ENCODE data around the gene ZNF644. TPM values are rescaled to one million over a fixed set of nuclear protein-coding genes. Genes with fewer than 3 reads are reported as not detected.

ZNF644 gene
- total RNA-seq, 1 experiment from 2014 or later: 39.6 TPM

DNA sequence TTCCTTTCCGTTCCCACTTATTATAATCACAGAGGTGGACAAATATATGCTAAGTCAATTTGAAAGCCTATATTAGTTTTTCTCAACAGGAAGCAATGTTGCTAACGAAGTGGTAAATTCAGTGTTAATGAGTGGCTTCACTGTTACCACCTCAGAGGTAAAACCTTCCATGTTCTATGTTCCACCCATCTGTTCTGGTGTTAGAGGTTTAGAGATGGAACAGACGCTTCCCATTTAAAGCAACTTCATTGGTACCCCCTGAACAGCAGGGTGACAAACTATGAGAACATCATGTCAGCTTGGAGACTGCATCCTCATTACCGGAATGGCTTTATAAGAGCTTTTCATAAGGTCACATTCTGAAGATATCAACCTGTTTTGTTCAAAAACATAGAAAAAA lies 77.9 kb downstream of the ZNF644 start:
- BruUV-seq (replicated peaks): no TSS peak

DNA sequence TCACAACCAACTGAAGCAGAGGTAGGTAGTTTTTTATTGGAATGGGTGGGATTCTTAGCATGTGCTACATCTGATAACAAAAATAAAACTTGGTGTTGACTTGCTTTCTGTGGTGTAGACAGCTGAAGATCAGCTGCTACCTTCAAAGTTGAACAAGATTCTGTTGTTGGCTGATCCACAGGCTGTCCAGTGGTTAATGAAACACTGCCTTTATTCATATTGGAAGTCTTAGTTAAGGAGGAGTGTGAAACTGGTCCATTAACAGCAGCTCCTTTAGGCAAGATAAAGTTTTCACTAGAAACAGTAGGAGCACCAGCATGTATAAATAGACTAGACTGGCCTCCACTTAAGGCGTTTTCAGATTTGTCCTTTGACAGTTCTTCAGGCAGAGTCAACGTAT lies 81.1 kb downstream of the ZNF644 start:
- POLR2A ChIA-PET (ENCODE audit: unreplicated experiment): no interaction called here
- Histone ChIP-seq H3F3A (ENCODE audit: low read length, unreplicated experiment) (no peaks in the 10 kb centered on the region), H3K4me3 (ENCODE audit: low read length) (no peak overlapping the region), H3K79me2 (ENCODE audit: low read length) (peaks cover 43% of the 10 kb centered on the region), H3K27me3 (ENCODE audit: low read length) (no peaks in the 10 kb centered on the region), H3K4me2 (ENCODE audit: low read length) (no peak overlapping the region), H3K9me3 (ENCODE audit: low read length) (no peaks in the 10 kb centered on the region), H2AFZ (ENCODE audit: low read length) (no peak overlapping the region), H3K4me1 (ENCODE audit: insufficient read depth, low read length) (no peaks in the 10 kb centered on the region), H3K27ac (ENCODE audit: low read length) (no peak overlapping the region), H3K9ac (ENCODE audit: low read length) (no peak overlapping the region), H4K20me1 (ENCODE audit: low read length) (peaks cover 22% of the 10 kb centered on the region), H3K36me3 (ENCODE audit: low read depth, low read length) (peaks cover 40% of the 10 kb centered on the region), H3K9me2 (replicated peaks; ENCODE audit: low read length) (no peaks in the 10 kb centered on the region)
- no TSS peak for BruUV-seq (replicated peaks)
- DNase-seq (no peak), ATAC-seq (no peak)
- TF ChIP-seq, protein P1, sequence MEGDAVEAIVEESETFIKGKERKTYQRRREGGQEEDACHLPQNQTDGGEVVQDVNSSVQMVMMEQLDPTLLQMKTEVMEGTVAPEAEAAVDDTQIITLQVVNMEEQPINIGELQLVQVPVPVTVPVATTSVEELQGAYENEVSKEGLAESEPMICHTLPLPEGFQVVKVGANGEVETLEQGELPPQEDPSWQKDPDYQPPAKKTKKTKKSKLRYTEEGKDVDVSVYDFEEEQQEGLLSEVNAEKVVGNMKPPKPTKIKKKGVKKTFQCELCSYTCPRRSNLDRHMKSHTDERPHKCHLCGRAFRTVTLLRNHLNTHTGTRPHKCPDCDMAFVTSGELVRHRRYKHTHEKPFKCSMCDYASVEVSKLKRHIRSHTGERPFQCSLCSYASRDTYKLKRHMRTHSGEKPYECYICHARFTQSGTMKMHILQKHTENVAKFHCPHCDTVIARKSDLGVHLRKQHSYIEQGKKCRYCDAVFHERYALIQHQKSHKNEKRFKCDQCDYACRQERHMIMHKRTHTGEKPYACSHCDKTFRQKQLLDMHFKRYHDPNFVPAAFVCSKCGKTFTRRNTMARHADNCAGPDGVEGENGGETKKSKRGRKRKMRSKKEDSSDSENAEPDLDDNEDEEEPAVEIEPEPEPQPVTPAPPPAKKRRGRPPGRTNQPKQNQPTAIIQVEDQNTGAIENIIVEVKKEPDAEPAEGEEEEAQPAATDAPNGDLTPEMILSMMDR (conservative IDR thresholded peaks at IDR 0.05; ENCODE audit: low read depth, low read length): no peak
- no peak for TF ChIP-seq EZH2 (IDR thresholded peaks at IDR 0.05; ENCODE audit: low read length, unreplicated experiment)
- intact Hi-C loops (cut with micrococcal nuclease): no loop called here
- CTCF ChIA-PET: no interaction called here

More for the DNA sequence above, 77.9 kb downstream of the ZNF644 start:
- H3K9me3 ChIP-seq (ENCODE audit: low read length): no peaks in the 10 kb centered on the region
- DNase-seq: no peak
- ChIA-PET POLR2A (ENCODE audit: unreplicated experiment) (no interaction called here), CTCF (no interaction called here)
- TF ChIP-seq EZH2phosphoT487 (IDR thresholded peaks at IDR 0.05; ENCODE audit: borderline replicate concordance, low read length) (no peak), EZH2 (IDR thresholded peaks at IDR 0.05; ENCODE audit: low read length, unreplicated experiment) (no peak)
- TF ChIP-seq, protein P1 (conservative IDR thresholded peaks at IDR 0.05; ENCODE audit: low read depth, low read length): no peak
- peaks cover 33% of the 10 kb centered on the region for H4K20me1 ChIP-seq (ENCODE audit: low read length)
- H3K36me3 ChIP-seq (ENCODE audit: low read depth, low read length): peaks cover 21% of the 10 kb centered on the region
- H3K79me2 ChIP-seq (ENCODE audit: low read length): peaks cover 50% of the 10 kb centered on the region
- no peak overlapping the region for H3K4me2 ChIP-seq (ENCODE audit: low read length)
- H3K9ac ChIP-seq (ENCODE audit: low read length): no peak overlapping the region
- no peak overlapping the region for H3K4me3 ChIP-seq (ENCODE audit: low read length)
- intact Hi-C loops (cut with micrococcal nuclease): no loop called here
- no peak for ATAC-seq
- no peaks in the 10 kb centered on the region for H3K4me1 ChIP-seq (ENCODE audit: insufficient read depth, low read length)
- no peaks in the 10 kb centered on the region for H3K27me3 ChIP-seq (ENCODE audit: low read length)
- no peak overlapping the region for H3K27ac ChIP-seq (ENCODE audit: low read length)
- no peaks in the 10 kb centered on the region for H3F3A ChIP-seq (ENCODE audit: low read length, unreplicated experiment)
- no peaks in the 10 kb centered on the region for H3K9me2 ChIP-seq (replicated peaks; ENCODE audit: low read length)
- H2AFZ ChIP-seq (ENCODE audit: low read length): no peak overlapping the region

- no peak overlapping the region for H3K9ac ChIP-seq (ENCODE audit: low read length)
- POLR2A ChIA-PET (ENCODE audit: unreplicated experiment): no interaction called here
- CTCF ChIA-PET: no interaction called here
Measured at GRCh38 chr1:90936731-90937130, 85.1 kb downstream of the ZNF644 start.

More at GRCh38 chr1:90936731-90937130, 85.1 kb downstream of the ZNF644 start:
- no peak for TF ChIP-seq EZH2 (IDR thresholded peaks at IDR 0.05; ENCODE audit: low read length, unreplicated experiment)
- TF ChIP-seq, protein P1 (conservative IDR thresholded peaks at IDR 0.05; ENCODE audit: low read depth, low read length): no peak
- TF ChIP-seq EZH2phosphoT487 (IDR thresholded peaks at IDR 0.05; ENCODE audit: borderline replicate concordance, low read length): no peak
- H3K79me2 ChIP-seq (ENCODE audit: low read length): peaks cover 56% of the 10 kb centered on the region
- H3K4me3 ChIP-seq (ENCODE audit: low read length): no peak overlapping the region
- H3K4me1 ChIP-seq (ENCODE audit: insufficient read depth, low read length): no peaks in the 10 kb centered on the region
- H3K27ac ChIP-seq (ENCODE audit: low read length): no peak overlapping the region
- no TSS peak for BruUV-seq (replicated peaks)
- no peak overlapping the region for H3K4me2 ChIP-seq (ENCODE audit: low read length)
- H3K9me3 ChIP-seq (ENCODE audit: low read length): no peaks in the 10 kb centered on the region
- H4K20me1 ChIP-seq (ENCODE audit: low read length): peaks cover 8% of the 10 kb centered on the region; the same call in 1 of the 2 replicates
- intact Hi-C loops (cut with micrococcal nuclease): no loop called here
- H2AFZ ChIP-seq (ENCODE audit: low read length): no peak overlapping the region
- DNase-seq: no peak
- ATAC-seq: no peak
- no peaks in the 10 kb centered on the region for H3K9me2 ChIP-seq (replicated peaks; ENCODE audit: low read length)
- no peaks in the 10 kb centered on the region for H3K27me3 ChIP-seq (ENCODE audit: low read length)
- peaks cover 50% of the 10 kb centered on the region for H3K36me3 ChIP-seq (ENCODE audit: low read depth, low read length)
- no peaks in the 10 kb centered on the region for H3F3A ChIP-seq (ENCODE audit: low read length, unreplicated experiment)

Data from PC-3 (cell line).